ENCODE measurements around the gene CTSA.
"Not testable (repeated sequence)": the region's sequence is repeated elsewhere in the genome, so short reads cannot be mapped to it uniquely, and the experiment has no call there.

The CTSA gene

DNA sequence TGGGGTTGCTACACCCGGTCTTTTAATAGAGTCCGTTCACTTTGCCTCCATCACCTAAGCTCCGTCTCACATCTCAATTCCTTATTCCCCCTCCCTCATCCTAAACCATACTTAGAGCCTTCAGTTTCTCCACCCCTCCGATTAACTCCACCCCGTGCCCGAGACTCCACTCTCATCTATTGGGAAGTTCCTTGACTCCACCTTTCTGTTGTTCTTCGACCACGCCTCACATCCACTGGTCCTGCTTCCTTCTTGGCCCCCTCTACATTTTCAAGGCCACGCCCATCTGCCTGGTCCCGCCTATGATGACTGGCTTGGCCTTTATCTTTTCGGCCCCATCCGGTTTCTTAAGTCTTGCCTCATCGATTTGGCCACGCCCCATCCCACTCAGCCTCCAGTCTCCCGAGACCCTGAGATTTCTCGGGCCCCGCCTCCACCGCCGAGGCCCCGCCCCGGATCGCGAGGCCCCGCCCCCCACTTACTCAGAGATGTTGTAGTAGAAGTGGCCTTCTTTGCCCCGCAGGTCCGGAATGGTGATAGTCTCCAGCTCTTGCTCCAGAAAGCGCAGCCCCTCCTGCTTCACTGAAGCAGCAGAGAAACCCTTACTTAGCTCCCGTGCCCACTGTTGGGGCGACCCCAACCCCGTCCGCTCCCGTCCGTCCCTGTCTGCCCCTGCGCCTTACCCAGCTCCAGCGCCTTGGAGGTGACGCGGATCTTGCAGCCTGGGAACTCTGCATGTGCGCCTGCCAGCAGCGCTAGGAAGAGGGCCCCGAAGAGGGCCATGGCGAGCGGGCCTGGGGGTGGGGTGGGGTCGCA is 19.7 kb downstream of the CTSA start:
- H3K27ac ChIP-seq, result peak overlapping the region; percentile 50

DNA sequence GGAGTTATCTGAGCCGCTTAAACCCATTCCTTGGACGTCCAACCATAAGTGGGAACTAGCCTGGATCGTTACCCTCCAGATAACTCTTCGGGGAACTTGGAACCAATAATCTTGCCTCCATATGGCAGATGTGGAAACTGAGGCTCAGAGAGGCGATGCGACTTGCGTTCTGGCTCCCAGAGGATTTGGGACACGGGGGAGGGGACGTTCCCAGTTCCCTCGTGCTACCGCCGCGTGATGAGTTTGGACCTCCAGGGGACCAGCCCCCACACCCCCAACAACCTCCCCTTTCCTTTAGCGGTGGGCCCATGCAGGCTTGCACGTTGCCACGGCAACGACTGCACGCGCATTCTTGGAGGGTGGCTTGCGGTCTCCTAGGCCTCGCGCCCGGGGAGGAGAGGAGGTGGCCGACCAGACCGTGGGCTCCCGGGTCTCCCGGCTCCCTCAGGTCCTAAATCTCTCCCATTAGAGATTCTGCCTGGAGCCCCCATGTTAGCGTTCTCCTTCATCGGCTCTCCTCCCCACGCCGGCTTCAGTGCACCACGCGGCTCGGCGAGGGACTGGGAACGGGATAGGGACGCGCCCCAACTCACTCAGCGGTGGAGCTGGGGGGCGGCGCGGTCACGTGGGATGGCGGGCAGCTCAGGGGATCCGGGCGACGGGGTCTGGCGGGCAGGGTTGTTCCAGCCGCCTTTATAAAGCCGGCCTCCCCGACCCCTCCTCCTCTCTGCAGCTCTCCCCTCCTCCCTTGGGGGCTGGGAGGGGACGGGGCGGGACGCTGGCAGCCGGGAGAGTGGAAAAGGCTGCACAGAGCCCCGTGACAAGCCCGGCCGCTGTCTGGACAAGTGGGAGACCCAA is 20.6 kb downstream of the CTSA start, which contains the start of gene PLTP:
Gene PLTP, minus strand, starts transcription at position 670 of the 858 bp plus-strand sequence. CDS start 703 bp downstream, outside the sequence.
- DNase-seq (ENCODE audit: low read depth, low spot score), result no peak
- peak within 1 kb of the TSS; percentile 50 for H3K27ac ChIP-seq

More for the DNA sequence above, 19.7 kb downstream of the CTSA start:
- DNase-seq (ENCODE audit: low read depth, low spot score), result peak; percentile 98

DNA sequence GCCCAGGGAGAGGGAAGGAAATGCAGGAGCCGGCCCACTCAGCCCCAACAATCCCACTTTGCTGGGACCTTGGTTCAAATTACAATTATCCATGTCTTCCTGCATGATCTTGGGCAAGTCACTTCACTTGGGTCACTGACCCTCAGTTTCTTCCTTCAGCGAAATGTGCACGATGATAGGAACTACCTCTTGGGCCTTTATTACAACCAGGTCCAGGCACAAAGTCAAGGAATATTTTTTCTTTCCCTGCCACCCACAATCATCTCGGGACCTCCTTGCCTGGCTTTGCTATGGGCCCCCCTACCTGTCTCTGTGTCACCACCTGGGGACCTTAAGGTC is 21.2 kb downstream of the CTSA start:
- H3K27ac ChIP-seq, result peak overlapping the region; percentile 50
- DNase-seq (ENCODE audit: low read depth, low spot score), result no peak

DNA sequence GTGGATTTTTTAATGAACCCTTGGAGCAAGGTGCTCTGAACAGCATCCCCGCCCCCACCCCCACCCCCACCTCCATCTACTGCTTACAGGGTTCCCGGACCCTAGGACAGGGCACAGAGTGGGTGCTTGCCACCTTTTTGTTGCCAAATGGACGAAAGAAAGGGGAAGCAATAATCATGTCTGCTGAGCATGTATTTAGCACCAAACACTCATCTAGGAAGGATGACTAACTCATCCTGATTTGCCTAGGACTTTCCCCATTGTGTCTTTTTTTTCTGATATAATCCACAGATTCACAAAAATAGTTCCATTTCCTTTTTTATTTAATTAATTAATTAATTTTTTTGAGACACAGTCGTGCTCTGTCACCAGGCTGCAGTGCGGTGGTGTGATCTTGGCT is 22.0 kb downstream of the CTSA start:
- no peak for DNase-seq (ENCODE audit: low read depth, low spot score)
- H3K27ac ChIP-seq, result peak overlapping the region; percentile 50

DNA sequence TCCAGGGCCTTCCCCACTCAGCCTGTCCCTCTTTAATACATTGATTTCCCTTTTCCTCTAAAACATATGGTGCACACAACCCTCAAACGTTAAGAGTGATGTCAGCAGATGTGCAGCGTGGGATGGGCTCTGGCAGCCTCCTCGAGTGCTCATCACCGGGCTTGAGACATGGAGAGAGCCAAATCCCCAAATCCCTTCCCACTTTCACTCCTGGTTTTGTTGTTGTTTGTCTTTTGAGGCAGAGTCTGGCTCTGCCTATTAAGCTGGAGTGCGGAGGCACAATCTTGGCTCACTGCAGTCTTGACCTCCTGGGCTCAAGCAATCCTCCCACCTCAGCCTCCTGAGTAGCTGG is 26.6 kb downstream of the CTSA start:
- DNase-seq (ENCODE audit: low read depth, low spot score), result no peak
- H3K27ac ChIP-seq, result no peak overlapping the region

DNA sequence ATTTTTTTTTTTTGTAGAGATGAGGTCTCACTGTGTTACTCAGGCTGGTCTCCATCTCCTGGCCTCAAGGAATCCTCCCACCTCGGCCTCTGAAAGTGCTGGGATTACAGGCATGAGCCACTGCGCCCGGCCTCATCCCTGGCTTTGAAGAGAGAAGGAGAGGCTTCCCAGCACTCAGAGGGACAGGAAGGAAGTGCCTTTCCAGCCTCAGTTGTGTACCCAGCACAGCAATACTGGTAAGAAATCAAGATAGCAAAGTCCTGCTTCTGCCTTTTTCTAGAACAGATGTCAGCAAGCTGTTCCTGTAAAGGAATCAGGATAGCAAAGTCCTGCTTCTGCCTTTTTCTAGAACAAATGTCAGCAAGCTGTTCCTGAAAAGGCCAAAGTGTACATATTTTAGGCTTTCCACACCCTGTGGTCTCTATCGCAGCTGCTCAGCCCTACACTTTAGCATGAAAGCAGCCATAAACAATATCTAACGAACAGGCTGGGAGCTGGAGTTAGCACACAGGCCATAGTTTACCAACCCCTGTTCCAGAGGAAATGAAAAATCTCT is 27.1 kb downstream of the CTSA start:
- DNase-seq (ENCODE audit: low read depth, low spot score), result no peak
- H3K27ac ChIP-seq, result no peak overlapping the region

- no peak for DNase-seq (ENCODE audit: low read depth, low spot score)
- no peak overlapping the region for H3K27ac ChIP-seq
Observed at GRCh38 chr20:45918779-45919537, 27.8 kb downstream of the CTSA start.

- H3K27ac ChIP-seq, result no peak overlapping the region
Observed at GRCh38 chr20:45919542-45920399, 28.6 kb downstream of the CTSA start.

DNA sequence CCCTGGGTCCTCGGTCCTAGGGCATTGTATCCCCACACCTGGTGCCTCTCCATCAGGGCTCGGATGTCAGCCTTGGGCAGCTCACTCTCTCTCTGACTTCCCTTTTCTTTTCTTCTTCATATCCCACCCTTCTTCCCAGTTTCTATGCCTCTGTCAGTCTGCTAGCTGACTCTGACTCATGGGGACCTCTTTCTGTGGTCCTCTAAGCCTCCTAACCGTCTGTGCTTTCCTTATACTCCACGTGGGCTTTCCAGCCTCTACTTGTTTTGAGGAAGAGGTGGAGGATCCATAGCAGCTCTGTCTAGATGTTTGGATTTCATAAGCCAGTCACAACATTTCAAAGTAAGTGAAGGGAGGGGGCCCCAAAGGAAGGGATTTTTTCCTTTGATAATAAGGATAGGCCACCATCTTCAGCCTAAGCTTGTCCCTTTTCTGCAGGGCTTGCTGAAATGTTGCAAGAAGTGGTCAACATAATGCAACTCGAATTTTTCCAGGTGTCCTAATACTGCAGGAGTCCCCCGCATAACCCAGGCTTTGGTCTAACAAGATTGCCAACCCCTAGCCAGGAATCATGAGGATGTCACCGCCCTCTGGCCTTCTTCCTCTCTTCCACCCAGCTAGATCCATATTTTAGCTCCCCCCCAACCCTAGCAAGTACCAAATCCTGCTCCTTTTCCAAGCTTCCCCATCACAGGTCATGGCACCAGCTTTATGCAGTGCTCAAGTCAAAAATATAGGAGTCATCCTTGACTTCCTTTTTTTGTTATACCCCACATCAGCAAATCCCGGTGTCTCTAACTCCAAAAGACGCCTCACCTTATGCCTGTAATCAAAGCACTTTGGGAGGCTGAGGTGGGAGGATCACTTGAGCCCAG is 29.6 kb downstream of the CTSA start:
- H3K27ac ChIP-seq, result no peak overlapping the region
- no peak for DNase-seq (ENCODE audit: low read depth, low spot score)

More at GRCh38 chr20:45919542-45920399, 28.6 kb downstream of the CTSA start:
- DNase-seq (ENCODE audit: low read depth, low spot score), result no peak

DNA sequence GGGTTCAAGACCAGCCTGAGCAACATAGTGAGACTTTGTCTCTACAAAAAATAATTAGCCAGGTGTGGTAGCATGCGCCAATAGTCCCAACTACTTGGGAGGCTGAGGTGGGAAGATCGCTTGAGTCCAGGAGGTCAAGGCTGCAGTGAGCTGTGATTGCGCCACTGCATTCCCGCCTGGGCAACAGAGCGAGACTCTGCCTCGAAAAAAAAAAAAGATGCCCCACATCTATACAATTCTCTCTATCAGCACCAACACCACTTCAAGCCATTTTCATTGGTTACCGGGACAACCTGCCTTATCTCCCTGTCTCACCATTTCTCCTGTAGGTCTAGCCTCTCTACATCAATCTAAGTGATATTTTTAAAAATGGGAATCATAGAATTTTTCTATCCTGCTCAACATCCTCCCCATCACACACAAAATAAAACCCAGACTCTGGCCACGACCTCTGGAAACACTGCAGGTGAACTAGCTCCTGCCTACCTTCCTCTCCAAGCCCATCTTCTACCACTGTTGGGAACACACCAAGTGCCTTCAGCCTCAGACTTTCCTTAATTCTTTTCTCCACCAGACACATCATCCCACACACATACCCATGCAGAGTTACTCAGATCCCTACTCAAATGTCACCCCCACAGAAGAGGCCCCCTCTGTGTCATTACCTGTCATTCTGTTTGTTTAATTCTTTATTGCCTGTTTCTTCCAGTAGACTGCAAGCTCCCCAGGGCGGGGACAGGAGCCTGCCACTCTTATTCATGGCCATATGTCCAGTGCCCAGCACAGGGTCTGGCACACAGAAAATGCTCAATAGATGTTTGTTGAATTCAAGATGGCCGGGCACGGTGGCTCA is 30.4 kb downstream of the CTSA start:
- no peak overlapping the region for H3K27ac ChIP-seq
- no peak for DNase-seq (ENCODE audit: low read depth, low spot score)

GRCh38 chr20:45924391-45925261 is 33.5 kb downstream of the CTSA start:
- no peak overlapping the region for H3K27ac ChIP-seq
- no peak for DNase-seq (ENCODE audit: low read depth, low spot score)

DNA sequence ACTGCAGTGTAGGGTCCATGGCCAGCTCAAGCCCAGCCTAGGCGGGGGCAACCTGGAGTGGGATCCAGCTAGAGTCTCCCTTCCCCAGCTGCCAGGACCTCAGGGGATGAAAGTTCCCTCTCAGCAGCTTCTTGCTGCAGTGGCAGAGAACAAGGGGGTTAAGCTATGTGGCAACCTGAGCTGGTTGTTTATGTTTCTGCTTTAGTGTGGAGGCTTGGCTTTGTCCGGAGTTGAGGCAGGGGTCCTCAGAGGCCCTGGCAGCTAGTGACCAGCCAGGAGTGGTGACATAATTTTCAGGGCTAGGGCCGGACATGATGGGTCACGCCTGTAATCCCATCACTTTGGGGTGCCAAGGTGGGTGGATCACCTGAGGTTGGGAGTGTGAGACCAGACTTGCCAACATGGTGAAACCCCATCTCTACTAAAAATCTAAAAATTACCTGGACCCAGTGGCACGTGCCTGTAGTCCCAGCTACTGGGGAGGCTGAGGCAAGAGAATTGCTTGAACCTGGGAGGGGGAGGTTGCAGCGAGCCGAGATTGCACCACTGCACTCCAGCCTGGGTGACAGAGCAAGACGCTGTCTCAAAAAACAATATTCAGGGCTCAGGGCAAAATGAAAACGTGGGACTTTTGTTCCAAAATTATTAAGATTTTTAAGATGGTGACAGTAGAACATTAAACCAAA is 34.8 kb downstream of the CTSA start:
- H3K27ac ChIP-seq, result no peak overlapping the region
- DNase-seq (ENCODE audit: low read depth, low spot score), result no peak

- DNase-seq (ENCODE audit: low read depth, low spot score), result no peak
- H3K27ac ChIP-seq, result no peak overlapping the region
Observed at GRCh38 chr20:45926731-45927070, 35.6 kb downstream of the CTSA start.

- DNase-seq (ENCODE audit: low read depth, low spot score), result no peak
- no peak overlapping the region for H3K27ac ChIP-seq
Observed at GRCh38 chr20:45927071-45927878, 36.1 kb downstream of the CTSA start.

DNA sequence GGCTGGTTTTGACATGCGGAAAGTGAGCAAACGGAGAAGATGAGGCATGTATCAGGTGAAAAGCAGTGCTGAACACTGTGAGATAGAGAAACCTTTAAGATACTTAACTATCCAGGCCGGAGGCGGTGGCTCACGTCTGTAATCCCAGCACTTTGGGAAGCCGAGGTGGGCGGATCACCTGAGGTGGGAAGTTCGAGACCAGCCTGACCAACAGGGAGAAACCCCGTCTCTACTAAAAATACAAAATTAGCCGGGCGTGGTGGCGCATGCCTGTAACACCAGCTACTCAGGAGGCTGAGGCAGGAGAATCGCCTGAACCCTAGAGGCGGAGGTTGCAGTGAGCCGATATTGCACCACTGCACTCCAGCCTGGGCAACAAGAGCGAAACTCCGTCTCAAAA is 40.5 kb downstream of the CTSA start:
- not testable (repeated sequence) for H3K27ac ChIP-seq; DNase-seq (ENCODE audit: low read depth, low spot score)

Measured in epithelial cell of prostate (primary cell).